Activated naive CD4-positive, alpha-beta T cell treated with anti-CD3 and anti-CD28 coated beads, Interleukin-2, amount 50 U/mL, for 16 hours (primary cell): ENCODE results near the gene IPMK.

Experiments used
- DNase-seq: peaks from one replicate; pipeline ENCODE4 v3.0.0-alpha.2; 2020

The IPMK gene

GRCh38 chr10:58143944-58144343 lies 123.8 kb downstream of the IPMK start:
- DNase-seq = no peak
